ENCODE results near the gene C1orf116.

The C1orf116 gene

GRCh38 chr1:207032528-207033017 lies at the start of gene C1orf116:
C1orf116 (minus strand) TSS chr1:207032756; CDS start chr1:207027598, 5,158 bp downstream.
- DNase-seq: no peak

DNA sequence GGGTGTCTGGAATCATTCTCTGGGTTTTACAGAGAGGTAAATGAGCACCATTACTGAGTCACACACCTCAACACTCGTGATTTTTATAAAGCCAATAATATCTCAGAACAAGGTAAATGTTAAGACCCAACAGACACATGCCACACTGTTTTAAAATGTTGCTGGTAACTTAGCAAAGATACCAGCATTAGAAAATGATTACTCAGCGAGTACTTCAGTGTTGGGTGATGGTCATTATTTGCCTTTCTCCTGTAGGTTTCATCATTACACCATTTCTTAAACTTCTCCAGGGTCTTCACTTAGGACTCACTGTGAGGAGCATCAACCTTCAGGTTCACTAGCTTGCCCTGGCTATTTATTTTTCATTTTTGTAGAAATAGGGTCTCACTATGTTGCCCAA lies 49.2 kb upstream of the C1orf116 start:
- DNase-seq: no peak

DNA sequence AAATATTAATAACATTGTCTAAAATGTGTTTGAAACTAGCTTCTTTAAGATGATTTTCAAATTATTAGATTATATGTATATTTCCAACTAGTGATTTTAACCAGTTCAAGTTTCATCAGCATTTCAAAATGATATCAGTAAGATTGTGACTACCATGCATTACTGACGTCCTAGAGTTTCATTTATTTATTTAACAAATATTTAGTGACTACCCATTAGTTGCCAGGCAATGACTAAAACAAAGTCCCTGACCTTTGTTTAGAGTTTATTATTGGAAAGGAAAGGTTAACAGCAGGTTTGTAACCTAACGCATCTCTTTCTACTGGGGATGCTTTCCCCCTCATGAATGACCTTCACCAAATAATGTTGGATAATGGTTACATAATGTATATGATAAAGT lies 48.5 kb upstream of the C1orf116 start:
- DNase-seq: no peak

DNA sequence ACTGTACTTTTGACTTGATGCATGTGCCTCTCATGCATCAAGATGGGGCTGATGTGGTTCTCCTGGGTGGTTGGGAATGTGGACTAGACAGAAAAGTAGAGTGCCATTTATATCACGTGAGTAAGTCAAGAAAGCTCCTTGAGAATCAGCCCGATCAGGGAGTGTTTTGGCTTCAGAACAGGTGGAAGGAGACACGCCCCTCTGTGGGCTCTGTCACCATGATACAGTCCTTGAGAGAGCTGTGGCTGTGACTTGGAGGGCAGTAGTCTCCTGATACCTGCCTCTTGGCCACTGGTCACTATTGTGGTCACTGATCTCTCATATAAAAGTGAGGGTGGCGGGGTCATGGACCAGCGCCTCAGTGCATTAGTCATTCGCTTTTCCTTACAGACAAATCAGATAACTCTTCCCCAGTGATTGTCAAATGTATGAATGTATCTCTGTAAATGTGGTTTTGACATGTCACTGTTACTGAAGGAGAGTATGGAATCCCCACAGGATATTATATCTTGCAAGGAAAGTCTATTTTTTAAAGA lies 47.2 kb upstream of the C1orf116 start:
- no peak for DNase-seq

GRCh38 chr1:207078578-207079132 lies 46.1 kb upstream of the C1orf116 start:
- no peak for DNase-seq

DNA sequence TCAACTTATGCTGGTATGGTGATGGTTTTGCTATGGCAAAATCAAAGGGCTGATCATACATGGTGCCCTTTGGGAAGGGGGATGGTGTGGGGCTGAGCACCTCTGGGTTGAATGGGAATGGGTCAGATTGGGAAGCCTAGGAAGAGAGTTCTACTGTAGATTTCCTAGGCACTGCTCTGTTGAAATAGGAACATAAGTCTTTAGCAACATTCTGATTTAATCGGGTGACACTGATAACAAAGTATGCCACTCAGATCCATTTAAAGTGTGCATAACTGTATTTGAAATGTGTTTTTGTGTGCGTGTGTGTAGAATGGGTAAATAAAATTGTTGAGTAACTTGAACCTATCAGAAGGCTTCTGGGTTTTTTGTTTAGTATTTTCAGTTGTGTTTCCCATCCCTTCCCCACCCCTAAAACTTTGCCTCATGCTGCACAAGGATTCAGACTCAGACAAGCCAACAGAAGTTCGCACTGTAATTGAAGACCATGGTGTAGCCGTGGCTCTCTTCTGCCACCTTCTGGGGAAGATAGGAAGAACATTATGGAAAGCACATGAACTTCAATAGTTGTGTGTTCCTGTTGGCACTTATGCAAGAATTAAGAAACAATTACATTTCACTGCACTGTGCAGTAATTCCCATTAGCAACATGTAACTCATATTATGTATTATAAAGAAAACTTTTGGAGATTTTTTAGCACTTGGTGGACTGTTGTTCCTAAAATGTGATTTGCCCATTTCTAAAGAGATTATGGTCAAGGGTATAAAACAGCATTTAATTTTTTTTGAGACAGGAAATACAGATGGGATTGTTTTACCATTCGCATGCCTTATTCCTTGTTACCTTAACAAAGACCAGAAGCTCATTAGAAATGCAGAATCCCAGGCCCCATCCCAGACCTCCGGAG lies 45.2 kb upstream of the C1orf116 start:
- peak; percentile 77 for DNase-seq

GRCh38 chr1:207077012-207077411 lies 44.5 kb upstream of the C1orf116 start:
- no peak for DNase-seq

DNA sequence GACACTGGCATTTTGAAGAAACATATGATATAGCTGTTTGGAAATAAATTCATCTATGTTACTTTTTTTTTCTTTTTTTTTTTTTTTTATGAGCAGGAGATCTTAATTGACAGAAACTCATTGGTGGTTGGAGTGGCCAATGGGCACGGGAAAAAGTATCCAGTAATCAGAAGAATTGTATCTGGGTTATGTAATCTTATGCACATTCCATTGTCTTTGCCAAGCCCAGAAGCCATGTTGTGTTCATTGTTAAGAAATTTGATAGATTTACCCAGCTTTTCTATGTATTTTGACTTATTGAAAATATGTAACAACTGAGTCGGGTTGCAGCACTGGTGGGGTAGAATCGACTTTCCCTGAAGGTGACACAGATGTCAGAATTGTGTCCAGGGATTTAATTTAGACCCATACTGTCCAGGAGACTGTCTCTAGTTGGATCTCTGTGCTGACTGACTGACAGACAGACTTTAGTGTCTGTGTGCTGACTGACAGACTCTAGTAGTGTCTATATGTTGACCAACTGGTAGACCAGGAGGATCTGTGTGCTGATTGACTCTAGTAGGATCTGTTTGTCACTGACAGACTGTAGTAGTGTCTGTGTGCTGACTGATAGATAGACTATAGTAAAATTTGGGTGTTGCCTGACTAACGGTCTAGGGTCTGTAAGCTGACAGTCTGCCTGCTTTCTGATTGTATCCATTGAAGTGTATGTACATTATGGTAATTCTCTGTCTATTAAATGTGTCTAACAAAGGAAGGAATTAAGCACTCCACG lies 43.8 kb upstream of the C1orf116 start:
- DNase-seq: no peak

GRCh38 chr1:207073906-207074820 lies 41.6 kb upstream of the C1orf116 start:
- no peak for DNase-seq

DNA sequence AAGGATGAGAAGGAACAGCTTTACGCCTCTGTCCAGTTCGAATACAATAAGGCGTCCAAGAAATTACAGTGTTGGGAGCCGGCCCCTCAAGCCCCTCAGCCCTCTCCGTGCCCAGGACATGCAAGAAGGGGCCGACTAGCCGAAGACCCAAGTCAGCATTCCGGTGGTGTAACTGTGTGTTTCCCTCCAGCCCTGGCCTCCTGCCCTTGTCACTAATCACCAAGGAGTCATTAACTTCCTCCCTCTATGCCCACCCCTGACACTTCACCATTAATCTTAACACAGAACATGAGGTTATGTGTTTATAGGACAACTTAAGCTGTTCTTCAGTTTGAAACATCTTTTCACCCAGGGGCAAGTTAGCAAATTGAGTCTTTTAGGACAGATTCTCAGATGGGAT lies 39.7 kb upstream of the C1orf116 start:
- no peak for DNase-seq

- peak; percentile 23 for DNase-seq
Observed at GRCh38 chr1:207071426-207071825, 38.9 kb upstream of the C1orf116 start.

DNA sequence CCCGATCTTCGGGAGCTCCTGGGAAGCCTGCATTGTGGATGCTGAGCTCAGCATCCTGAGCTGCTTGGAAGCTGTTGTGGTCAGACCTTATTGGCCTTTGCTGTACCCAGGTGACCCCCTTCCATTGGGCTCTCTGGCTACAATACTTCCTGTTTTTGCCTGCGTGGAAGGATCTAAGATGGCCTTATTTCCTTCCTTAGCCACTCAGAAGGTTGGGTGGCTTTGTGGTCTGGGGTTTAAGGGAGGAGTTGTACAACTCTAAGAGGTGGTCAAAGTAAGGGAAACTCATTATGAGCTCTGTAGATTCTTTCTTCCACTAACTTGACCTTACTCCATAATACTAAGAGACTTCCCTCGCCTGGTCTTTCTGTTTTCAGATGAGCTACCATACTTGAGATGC lies 38.3 kb upstream of the C1orf116 start:
- no peak for DNase-seq

GRCh38 chr1:207069858-207070506 lies 37.4 kb upstream of the C1orf116 start:
- no peak for DNase-seq

DNA sequence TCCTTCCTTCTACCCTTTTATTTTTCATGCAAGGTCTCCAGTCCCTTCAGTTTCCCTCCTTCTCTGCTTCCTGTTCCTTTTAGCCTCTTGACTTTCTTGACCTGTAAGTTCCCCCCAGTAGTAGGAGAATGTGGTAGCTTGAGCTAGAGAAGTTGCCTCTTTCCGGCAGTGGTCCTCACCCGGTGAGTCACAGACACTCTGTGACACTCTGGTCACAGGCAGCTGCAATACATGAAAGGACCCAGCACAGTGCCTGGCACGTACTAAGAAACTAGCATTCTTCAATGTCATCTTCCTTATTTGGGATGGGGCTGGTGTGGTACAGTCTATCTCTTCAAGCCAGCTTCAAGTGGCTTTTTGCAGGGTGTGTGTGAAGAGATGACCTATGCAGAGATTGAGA lies 36.5 kb upstream of the C1orf116 start:
- peak; percentile 21 for DNase-seq

DNA sequence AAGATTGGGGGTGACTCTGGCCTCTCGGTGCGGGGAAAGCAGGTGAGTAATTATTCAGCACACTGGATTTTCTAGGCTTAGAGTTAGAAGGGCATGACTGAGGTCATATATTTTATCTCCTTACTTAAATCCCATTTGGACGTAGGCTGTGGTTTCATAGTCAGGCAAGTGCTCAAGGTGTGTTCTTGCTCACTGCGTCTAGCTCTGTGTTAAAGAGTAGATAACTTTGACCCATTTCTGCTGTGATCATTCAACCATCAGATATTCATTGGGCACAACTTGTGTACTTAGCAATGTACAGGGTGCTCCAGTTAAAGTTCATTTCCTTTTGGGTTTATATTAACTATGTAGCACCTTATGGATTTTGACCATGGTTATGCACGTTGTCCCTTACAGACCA lies 35.1 kb upstream of the C1orf116 start:
- no peak for DNase-seq

DNA sequence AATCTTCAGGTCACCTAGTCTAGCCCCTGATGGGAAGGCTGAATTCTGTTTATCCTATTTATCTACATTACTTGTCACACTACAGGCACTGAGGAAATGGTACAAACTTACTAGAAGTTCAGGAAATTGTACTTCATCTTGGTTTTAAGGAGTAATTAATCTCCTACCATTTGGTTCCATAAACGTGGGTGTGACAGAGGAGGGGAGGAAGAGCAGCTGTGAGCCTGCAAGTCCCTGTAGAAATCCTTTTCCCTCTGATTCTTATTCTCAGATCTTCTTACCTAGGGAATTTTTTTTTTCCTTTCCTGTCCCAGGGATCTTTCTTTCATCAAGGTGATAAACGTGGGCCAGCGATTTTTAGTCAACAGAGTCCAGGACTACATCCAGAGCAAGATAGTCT lies 34.6 kb upstream of the C1orf116 start:
- DNase-seq: no peak

DNA sequence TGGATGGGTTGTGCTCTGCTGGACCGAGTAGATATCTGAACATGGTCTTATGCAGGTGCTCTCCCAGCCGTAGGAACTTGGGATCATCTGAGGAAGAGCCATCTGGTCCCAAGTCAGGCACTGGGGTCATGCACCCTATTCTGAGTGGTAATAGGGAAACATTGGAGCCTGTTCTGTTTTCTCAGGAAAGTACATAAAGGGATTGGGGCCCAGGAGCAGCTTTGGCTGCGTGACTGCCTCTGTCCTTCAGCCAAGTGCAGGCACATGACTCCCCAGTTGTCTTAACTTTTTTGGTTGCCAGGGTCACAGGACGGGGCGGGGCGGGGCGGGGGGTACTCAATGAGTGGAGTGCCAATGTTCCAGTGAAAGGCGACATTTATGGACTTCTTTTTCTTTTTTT lies 32.0 kb upstream of the C1orf116 start:
- no peak for DNase-seq

DNA sequence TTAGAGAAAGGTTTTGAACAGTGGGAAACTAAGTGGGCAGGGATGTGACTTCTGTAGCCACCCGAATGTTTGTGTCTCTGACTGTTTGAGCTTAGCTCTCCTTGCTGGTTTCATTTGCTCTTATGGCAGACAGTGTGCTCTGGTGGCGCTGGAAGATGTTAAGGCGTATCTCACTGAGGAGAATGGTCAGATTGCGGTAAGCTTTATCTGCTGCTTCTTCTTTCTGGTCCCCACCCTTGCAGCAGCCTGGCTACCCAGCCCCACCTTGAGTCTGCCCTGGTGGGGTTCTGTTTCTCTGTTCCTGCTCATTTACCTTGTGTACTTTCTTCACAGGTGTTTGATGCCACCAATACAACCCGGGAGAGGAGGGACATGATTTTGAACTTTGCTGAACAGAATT lies 30.5 kb upstream of the C1orf116 start:
- no peak for DNase-seq

DNA sequence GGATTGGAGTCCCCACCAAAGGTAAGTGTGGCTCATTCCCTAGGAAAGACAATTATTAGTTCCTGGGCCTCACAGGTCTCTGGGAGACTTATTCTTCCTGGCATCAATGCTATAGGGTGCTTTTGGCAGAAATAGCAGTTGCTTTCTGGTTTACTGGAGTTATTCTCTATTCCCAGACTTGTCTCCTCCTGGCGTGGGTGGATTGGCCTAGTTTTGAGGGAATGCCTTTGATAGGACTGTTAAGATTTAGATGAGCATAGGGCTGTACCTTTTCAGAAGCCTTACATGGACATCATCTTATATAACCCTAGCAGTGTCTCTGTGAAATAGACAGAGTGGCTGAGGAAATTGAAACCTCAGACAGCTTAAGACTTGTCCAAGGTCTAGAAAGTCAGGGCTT lies 29.5 kb upstream of the C1orf116 start:
- DNase-seq: no peak

DNA sequence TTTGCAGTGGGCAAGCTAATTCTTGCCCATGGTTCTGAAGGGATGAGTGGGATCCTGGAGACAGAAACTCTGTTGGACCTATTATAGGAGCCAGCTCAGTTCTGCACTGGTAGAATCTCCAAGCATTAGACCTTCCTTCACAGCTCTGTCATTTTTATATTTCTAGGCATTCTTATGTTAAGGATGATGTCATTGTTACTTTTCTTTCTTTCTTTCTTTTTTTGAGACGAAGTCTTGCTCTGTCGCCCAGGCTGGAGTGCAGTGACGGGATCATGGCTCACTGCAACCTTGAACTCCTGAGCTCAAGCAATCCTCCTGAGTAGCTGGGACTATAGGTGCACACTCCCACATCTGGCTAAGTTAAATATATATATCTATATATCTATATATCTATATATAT lies 28.0 kb upstream of the C1orf116 start:
- no peak for DNase-seq

DNA sequence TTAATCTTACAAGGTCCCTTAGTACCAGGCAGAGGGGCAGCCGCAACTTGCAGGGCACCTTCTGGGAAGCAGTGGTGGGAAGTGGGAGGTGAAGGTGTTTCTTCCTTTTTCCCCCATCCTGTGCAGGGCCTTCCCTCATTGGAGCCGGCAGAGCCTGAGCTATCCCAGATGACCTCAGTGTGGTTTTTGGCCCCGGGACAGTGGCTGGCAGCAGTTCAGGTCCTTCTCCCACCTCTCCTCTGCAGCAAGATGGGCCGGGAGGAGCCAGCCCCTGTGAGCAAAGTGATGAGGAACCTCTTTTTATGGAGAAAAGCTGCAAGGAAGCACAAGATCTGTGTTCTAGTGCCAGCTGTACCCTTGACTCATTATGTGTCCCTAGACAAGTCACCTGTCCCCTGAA lies 27.3 kb upstream of the C1orf116 start:
- no peak for DNase-seq
